ENCODE data around the gene LGALS4. TPM values are rescaled to one million over a fixed set of nuclear protein-coding genes. Genes with fewer than 3 reads are reported as not detected.
"Not testable (repeated sequence)": the region's sequence is repeated elsewhere in the genome, so short reads cannot be mapped to it uniquely, and the experiment has no call there.

The LGALS4 gene
- total RNA-seq, 1 donor from 2014 or later, result 0.86 TPM

- Mint-ChIP-seq H3K4me1 (peaks cover 4% of the 10 kb centered on the region), H3K27me3 (ENCODE audit: low read depth) (no peaks in the 10 kb centered on the region), H3K27ac (ENCODE audit: unreplicated experiment) (no peak overlapping the region), H3K9me3 (no peaks in the 10 kb centered on the region), H3K4me3 (no peak overlapping the region), H3K36me3 (ENCODE audit: low read depth) (no peaks in the 10 kb centered on the region)
- TF ChIP-seq, protein P1, sequence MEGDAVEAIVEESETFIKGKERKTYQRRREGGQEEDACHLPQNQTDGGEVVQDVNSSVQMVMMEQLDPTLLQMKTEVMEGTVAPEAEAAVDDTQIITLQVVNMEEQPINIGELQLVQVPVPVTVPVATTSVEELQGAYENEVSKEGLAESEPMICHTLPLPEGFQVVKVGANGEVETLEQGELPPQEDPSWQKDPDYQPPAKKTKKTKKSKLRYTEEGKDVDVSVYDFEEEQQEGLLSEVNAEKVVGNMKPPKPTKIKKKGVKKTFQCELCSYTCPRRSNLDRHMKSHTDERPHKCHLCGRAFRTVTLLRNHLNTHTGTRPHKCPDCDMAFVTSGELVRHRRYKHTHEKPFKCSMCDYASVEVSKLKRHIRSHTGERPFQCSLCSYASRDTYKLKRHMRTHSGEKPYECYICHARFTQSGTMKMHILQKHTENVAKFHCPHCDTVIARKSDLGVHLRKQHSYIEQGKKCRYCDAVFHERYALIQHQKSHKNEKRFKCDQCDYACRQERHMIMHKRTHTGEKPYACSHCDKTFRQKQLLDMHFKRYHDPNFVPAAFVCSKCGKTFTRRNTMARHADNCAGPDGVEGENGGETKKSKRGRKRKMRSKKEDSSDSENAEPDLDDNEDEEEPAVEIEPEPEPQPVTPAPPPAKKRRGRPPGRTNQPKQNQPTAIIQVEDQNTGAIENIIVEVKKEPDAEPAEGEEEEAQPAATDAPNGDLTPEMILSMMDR (conservative IDR thresholded peaks at IDR 0.05), result peak; percentile 80
- peak; percentile 81 for DNase-seq (ENCODE audit: low read depth, low spot score)
Measured at GRCh38 chr19:38769635-38770211, 43.0 kb downstream of the LGALS4 start.

- H3K36me3 Mint-ChIP-seq (ENCODE audit: low read depth), result no peaks in the 10 kb centered on the region
- H3K9me3 Mint-ChIP-seq, result no peaks in the 10 kb centered on the region
- no peak overlapping the region for H3K27ac Mint-ChIP-seq (ENCODE audit: unreplicated experiment)
Measured at GRCh38 chr19:38766276-38767047, 46.3 kb downstream of the LGALS4 start.

DNA sequence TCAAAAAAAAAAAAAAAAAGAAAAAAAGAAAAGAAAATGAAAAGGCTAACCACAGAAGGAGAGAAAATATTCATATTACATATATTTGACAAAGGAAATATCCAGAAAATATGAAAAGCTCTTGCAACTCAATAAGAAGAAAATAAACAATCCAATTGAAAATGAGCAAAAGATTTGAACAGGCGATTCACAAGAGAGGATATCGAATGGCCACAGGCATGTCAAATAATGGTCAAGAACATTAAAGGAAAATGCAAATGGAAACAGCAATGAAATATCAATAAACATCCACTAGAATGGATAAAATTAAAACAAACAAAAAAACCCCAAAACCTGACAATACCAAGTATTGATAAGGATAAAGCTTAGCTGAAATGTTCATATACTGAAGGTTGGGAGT, 47.5 kb downstream of the LGALS4 start:
- TF ChIP-seq, protein P1 (conservative IDR thresholded peaks at IDR 0.05), result no peak
- no peak for DNase-seq (ENCODE audit: low read depth, low spot score)
- Mint-ChIP-seq H3K4me1 (peaks cover 4% of the 10 kb centered on the region), H3K27me3 (ENCODE audit: low read depth) (no peaks in the 10 kb centered on the region), H3K9me3 (no peaks in the 10 kb centered on the region), H3K27ac (ENCODE audit: unreplicated experiment) (no peak overlapping the region), H3K4me3 (no peak overlapping the region), H3K36me3 (ENCODE audit: low read depth) (no peaks in the 10 kb centered on the region)

More at GRCh38 chr19:38766276-38767047, 46.3 kb downstream of the LGALS4 start:
- TF ChIP-seq, protein P1 (conservative IDR thresholded peaks at IDR 0.05), result no peak
- DNase-seq (ENCODE audit: low read depth, low spot score), result no peak
- H3K27me3 Mint-ChIP-seq (ENCODE audit: low read depth), result no peaks in the 10 kb centered on the region
- H3K4me1 Mint-ChIP-seq, result peaks cover 4% of the 10 kb centered on the region
- H3K4me3 Mint-ChIP-seq, result no peak overlapping the region

GRCh38 chr19:38763795-38764220, 48.9 kb downstream of the LGALS4 start:
- Mint-ChIP-seq H3K4me1 (no peaks in the 10 kb centered on the region), H3K9me3 (no peaks in the 10 kb centered on the region), H3K4me3 (no peak overlapping the region), H3K27ac (ENCODE audit: unreplicated experiment) (no peak overlapping the region), H3K36me3 (ENCODE audit: low read depth) (no peaks in the 10 kb centered on the region), H3K27me3 (ENCODE audit: low read depth) (no peaks in the 10 kb centered on the region)
- DNase-seq (ENCODE audit: low read depth, low spot score), result no peak
- TF ChIP-seq, protein P1 (conservative IDR thresholded peaks at IDR 0.05), result no peak

- H3K36me3 Mint-ChIP-seq (ENCODE audit: low read depth); H3K4me3 Mint-ChIP-seq; H3K27ac Mint-ChIP-seq (ENCODE audit: unreplicated experiment); H3K27me3 Mint-ChIP-seq (ENCODE audit: low read depth); DNase-seq (ENCODE audit: low read depth, low spot score); H3K4me1 Mint-ChIP-seq; H3K9me3 Mint-ChIP-seq: not testable (repeated sequence)
Measured at GRCh38 chr19:38761884-38762389, 50.8 kb downstream of the LGALS4 start.

DNA sequence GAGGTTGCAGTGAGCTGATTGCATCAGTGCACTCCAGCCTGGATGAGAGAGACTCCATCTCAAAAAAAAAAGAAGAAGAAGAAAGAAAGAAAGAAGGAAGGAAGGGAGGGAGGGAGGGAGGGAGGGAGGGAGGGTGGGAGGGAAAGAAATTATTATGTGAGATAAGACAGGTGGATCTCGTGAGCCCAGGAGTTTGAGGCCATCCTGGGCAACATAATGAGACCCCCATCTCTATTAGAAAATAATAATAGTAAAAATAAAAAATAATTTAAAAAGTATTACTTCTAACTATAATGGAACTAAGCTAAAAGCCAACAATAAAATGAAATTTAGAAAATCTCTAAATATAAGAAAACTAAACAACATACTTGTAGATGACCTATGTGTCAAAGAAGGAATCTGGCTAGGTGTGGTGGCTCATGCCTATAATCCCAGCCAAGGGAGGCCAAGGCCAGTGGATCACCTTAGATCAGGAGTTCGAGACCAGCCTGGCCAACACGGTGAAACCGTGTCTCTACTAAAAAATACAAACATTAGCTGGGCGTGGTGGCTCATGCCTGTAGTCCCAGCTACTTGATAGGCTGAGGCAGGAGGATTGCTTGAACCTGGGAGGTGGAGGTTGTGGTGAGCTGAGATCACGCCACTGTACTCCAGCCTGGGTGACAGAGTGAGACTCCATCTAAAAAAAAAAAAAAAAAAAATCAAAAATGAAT, 51.8 kb downstream of the LGALS4 start:
- H3K4me1 Mint-ChIP-seq; H3K27me3 Mint-ChIP-seq (ENCODE audit: low read depth); H3K27ac Mint-ChIP-seq (ENCODE audit: unreplicated experiment); DNase-seq (ENCODE audit: low read depth, low spot score); H3K9me3 Mint-ChIP-seq; H3K36me3 Mint-ChIP-seq (ENCODE audit: low read depth); H3K4me3 Mint-ChIP-seq: not testable (repeated sequence)
